Left ventricle myocardium inferior (tissue), 1 donor: Measurements from ENCODE around the gene BCAR1. TPM values are rescaled to one million over a fixed set of nuclear protein-coding genes. Genes with fewer than 3 reads are reported as not detected.

ENCODE experiments used
- DNase-seq: peaks from one replicate; pipeline ENCODE4 v3.0.0-alpha.2; 2020
- H3K27ac ChIP-seq: fragments of 200-600 bp; replicated peaks from 2 replicates; pipeline ENCODE4 v1.8.0; 2021
- H3K27me3 ChIP-seq: fragments of 200-600 bp; 2 replicates; pipeline ENCODE4 v1.8.0; 2021; ENCODE audit warnings: low read depth
- H3K36me3 ChIP-seq: fragments of 200-600 bp; 2 replicates; pipeline ENCODE4 v1.8.0; 2021
- H3K4me1 ChIP-seq: fragments of 200-600 bp; 2 replicates; pipeline ENCODE4 v1.8.0; 2021
- H3K4me3 ChIP-seq: fragments of 200-600 bp; 2 replicates; pipeline ENCODE4 v1.8.0; 2021; ENCODE audit warnings: mild to moderate bottlenecking, moderate library complexity
- H3K9me3 ChIP-seq: fragments of 200-600 bp; replicated peaks from 2 replicates; pipeline ENCODE4 v1.8.0; 2021
- intact Hi-C: fragments of 100-400 bp; cut with micrococcal nuclease; formaldehyde crosslinking; loops from one replicate; pipeline ENCODE4 v1.11.0; 2022
- total RNA-seq: library from RNA; stranded (reverse); fragmentation: NEBNext Ultra II Directional; extraction: Animal tissue kit (Norgen Biotek cat#: 25700); gene quantifications from one replicate; pipeline ENCODE4 v1.2.1, GENCODE V29; 2021
- TF ChIP-seq, protein P1 (sequence below): fragments of 200-600 bp; IDR thresholded peaks from 2 replicates; pipeline ENCODE4 v1.8.0; 2021; ENCODE audit warnings: antibody characterized with exemption, mild to moderate bottlenecking, borderline replicate concordance
- donor health status: DM: no; HTN: yes; CAD: no; lungs with severe emphysema.

BCAR1 gene
- total RNA-seq, 1 donor from 2014 or later = 82.8 TPM

DNA sequence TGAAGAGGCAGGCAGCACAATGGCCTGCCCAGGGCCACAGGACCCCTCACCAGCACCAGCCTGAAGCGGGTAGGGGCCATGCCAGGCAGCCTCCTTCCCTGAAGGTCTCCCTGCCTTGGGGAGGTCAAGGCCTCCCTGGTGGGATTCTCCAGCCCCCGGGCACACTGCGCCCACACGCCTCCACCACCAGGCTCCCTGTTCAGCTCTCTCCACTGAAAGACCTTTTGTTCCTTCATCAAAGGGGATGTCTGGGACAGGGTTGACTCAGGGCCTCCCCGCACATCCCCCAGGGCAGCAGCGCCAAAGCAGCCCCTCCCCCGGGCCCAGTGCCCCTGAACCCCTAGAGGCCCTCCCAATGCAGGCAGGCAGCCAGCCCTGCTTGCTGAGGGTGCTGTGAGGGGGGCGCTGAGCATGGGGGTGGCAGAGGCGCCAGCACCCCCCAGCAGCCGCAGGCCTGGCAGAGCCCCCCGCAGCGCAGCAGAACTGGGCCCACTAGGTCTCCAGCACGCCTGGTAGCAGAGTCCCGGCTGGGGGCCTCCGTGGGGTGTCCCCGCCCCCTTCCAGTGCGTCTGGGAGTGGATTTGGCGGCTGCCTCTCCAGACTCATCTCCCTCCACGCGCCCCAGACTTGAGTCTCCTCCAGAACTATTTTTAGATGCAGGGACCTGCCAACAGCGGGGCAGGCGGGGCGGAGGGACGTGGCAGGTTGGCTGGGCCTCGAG, 13.1 kb downstream of the BCAR1 start:
- H3K27ac ChIP-seq = peak overlapping the region; percentile 88
- peaks cover 60% of the 10 kb centered on the region for H3K36me3 ChIP-seq
- intact Hi-C loops = no loop called here
- H3K4me3 ChIP-seq = peak overlapping the region; percentile 47
- H3K4me1 ChIP-seq = peaks cover 85% of the 10 kb centered on the region
- H3K9me3 ChIP-seq = no peaks in the 10 kb centered on the region
- no peaks in the 10 kb centered on the region for H3K27me3 ChIP-seq
- DNase-seq = peak; percentile 81
- TF ChIP-seq, protein P1, sequence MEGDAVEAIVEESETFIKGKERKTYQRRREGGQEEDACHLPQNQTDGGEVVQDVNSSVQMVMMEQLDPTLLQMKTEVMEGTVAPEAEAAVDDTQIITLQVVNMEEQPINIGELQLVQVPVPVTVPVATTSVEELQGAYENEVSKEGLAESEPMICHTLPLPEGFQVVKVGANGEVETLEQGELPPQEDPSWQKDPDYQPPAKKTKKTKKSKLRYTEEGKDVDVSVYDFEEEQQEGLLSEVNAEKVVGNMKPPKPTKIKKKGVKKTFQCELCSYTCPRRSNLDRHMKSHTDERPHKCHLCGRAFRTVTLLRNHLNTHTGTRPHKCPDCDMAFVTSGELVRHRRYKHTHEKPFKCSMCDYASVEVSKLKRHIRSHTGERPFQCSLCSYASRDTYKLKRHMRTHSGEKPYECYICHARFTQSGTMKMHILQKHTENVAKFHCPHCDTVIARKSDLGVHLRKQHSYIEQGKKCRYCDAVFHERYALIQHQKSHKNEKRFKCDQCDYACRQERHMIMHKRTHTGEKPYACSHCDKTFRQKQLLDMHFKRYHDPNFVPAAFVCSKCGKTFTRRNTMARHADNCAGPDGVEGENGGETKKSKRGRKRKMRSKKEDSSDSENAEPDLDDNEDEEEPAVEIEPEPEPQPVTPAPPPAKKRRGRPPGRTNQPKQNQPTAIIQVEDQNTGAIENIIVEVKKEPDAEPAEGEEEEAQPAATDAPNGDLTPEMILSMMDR = no peak

DNA sequence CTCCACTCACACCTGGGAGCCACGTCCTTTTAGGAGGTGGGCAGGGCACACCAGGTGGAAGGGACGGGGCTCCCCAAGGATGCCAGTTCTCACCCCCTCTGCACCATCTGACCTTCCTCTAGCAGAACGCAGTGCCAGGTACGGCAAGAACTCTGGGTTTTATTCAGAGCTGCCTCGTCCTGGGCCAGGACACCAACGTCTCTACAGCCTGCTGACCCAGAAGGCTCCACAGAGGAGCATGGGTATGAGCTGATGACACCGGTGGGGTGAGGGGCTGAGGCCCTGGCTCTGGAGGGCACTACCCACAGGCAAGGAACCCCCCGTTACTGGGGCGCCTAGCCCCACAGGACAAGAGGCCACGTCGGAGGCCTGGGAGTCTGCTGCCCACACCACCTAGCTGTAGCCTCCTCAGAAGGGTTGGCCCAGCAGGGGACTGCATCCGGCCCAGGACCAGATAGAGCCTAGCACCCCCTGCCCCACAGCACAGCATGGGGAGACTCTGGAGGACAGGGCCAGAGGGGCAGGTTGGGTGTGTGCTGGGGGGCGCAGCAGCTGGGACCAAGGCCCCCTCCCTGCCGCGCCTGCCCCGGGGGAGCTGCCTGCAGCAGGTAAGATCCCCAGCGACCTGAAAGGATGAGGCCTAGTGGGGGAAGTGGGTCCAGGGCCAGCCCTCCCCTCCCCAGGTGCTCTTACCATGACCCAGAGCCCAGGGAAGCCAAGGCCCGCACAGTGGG, 13.9 kb downstream of the BCAR1 start:
- TF ChIP-seq, protein P1 = no peak
- no peaks in the 10 kb centered on the region for H3K27me3 ChIP-seq
- H3K9me3 ChIP-seq = no peaks in the 10 kb centered on the region
- H3K4me1 ChIP-seq = peaks cover 79% of the 10 kb centered on the region
- peaks cover 63% of the 10 kb centered on the region for H3K36me3 ChIP-seq
- peak overlapping the region; percentile 47 for H3K4me3 ChIP-seq
- H3K27ac ChIP-seq = peak overlapping the region; percentile 88
- no peak for DNase-seq
- intact Hi-C loops = no loop called here

DNA sequence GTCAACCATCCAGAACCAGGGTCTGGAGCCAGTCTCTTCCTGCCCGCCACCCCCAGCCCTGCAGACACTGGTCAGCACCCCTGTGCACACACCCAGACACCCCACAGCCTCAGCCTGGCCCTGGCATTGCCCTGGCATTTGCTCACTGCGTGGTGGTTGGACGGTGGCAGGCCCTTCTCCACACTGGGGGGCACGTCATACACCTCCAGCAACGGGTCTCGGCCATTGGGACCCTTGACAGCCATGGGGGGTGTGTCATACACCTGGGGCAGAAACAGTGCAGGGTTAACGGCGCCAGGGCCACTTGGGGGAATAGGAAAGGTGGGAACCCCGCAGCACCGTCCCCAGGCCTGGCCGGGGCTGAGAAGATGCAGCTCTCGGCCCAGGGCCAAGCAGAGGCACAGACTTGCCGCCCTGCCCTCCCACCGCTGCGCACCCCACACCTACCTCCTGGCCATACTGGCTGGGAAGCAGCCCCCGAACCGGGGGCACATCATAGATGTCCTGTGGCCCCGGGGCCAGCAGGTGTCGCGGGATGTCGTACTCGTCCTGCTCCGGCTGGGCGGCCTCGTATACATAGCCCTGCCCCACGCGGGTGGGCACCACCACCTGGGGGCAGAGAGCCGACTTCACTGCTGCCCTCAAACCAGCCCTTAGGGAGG, 14.6 kb downstream of the BCAR1 start:
- no peak for DNase-seq
- intact Hi-C loops = no loop called here
- TF ChIP-seq, protein P1 = no peak
- H3K27me3 ChIP-seq = no peaks in the 10 kb centered on the region
- H3K27ac ChIP-seq = peak overlapping the region; percentile 88
- peaks cover 72% of the 10 kb centered on the region for H3K4me1 ChIP-seq
- H3K4me3 ChIP-seq = no peak overlapping the region
- no peaks in the 10 kb centered on the region for H3K9me3 ChIP-seq
- peaks cover 63% of the 10 kb centered on the region for H3K36me3 ChIP-seq

DNA sequence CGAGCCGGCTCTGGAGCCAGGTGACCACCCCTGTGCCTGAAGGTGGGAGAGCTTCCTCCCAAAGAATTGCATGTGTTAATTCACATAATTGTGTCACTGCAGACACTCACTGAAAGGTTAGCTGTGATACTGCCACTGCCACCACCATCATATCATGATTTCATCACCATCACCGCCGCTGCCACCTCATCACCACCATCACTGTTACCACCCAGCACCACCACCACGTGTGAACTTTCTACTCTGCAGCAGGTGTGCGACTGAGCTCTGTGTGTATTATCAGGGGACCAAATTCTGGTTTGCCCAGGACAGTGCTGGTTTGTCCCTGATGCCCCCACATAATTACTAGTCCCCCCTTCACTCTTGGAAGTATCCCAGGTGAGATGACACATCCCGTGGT, 15.2 kb downstream of the BCAR1 start:
- Histone ChIP-seq H3K4me3 (no peak overlapping the region), H3K4me1 (peaks cover 66% of the 10 kb centered on the region), H3K27ac (no peak overlapping the region), H3K9me3 (no peaks in the 10 kb centered on the region), H3K36me3 (peaks cover 57% of the 10 kb centered on the region), H3K27me3 (no peaks in the 10 kb centered on the region)
- DNase-seq = no peak
- TF ChIP-seq, protein P1 = no peak
- intact Hi-C loops = no loop called here

DNA sequence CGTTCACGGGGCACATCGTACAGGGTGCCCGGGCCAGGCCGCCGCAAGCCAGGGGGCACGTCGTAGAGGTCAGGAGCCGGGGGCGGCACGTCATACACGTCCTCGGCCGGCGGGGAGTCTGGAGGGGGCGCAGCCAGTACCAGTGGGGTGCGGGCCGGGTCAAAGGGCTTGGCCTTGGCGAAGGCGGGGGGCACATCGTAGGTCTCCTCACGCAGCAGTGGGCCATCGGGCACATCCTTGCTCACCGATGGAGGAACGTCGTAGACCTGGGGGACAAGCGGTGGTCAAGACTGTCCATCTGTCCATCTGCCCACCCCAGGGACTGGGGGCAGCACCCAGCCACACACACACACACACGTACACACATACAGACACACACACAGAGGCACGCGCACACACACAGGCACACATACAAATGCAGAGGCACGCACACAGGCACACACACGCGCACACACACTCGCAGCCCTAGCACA, 15.7 kb downstream of the BCAR1 start:
- TF ChIP-seq, protein P1 = no peak
- intact Hi-C loops = no loop called here
- H3K9me3 ChIP-seq = no peaks in the 10 kb centered on the region
- no peak for DNase-seq
- no peaks in the 10 kb centered on the region for H3K27me3 ChIP-seq
- H3K27ac ChIP-seq = no peak overlapping the region
- H3K4me3 ChIP-seq = no peak overlapping the region
- peaks cover 65% of the 10 kb centered on the region for H3K4me1 ChIP-seq
- peaks cover 56% of the 10 kb centered on the region for H3K36me3 ChIP-seq
